ENCODE results near the gene EIF2D.

Gene EIF2D

DNA sequence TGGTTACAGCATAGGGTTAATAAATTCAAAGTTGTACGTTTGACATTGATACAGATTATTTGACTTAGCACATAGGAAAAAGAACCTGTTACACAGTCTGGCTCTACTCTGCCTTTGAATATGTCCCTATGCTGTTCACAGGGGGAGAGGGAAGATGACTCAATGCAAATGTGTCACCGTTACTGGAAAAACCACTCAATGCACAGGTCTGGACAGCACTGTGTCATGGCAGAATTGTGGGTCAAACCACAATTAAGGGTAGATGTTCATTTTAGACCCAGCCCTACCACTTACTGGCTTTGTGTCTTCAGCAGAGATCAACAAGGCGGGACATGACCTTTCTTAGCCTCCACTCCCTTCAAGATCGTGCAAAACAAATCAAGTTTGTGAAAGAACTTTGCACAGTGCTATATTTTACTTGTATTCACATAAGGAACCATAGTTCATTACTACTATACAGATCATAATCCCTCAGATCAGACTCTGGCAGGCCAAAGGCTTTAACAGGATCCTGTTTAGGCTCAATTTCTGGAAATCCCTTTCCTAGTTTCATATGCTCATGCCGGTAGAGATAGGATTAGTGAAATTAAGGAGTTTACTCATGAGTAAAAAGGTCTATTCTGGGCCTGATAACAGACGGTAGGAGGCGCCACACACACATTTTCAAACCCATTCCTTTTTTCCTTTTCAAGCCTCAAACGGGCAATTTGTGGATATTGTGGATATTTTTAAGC, 22.1 kb downstream of the EIF2D start:
- H3K27ac ChIP-seq, result no peak overlapping the region
- CTCF ChIA-PET, result interaction anchor here (0.6 kb wide), 1 partner anchor 100 kb away, joined by 3 read pairs; no protein-coding TSS in a partner anchor
- DNase-seq (ENCODE audit: low spot score), result peak; percentile 96
- POLR2A ChIA-PET (ENCODE audit: low non-redundant PET), result no interaction called here
- TF ChIP-seq, protein P1, sequence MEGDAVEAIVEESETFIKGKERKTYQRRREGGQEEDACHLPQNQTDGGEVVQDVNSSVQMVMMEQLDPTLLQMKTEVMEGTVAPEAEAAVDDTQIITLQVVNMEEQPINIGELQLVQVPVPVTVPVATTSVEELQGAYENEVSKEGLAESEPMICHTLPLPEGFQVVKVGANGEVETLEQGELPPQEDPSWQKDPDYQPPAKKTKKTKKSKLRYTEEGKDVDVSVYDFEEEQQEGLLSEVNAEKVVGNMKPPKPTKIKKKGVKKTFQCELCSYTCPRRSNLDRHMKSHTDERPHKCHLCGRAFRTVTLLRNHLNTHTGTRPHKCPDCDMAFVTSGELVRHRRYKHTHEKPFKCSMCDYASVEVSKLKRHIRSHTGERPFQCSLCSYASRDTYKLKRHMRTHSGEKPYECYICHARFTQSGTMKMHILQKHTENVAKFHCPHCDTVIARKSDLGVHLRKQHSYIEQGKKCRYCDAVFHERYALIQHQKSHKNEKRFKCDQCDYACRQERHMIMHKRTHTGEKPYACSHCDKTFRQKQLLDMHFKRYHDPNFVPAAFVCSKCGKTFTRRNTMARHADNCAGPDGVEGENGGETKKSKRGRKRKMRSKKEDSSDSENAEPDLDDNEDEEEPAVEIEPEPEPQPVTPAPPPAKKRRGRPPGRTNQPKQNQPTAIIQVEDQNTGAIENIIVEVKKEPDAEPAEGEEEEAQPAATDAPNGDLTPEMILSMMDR (conservative IDR thresholded peaks at IDR 0.05; ENCODE audit: low read depth), result no peak

DNA sequence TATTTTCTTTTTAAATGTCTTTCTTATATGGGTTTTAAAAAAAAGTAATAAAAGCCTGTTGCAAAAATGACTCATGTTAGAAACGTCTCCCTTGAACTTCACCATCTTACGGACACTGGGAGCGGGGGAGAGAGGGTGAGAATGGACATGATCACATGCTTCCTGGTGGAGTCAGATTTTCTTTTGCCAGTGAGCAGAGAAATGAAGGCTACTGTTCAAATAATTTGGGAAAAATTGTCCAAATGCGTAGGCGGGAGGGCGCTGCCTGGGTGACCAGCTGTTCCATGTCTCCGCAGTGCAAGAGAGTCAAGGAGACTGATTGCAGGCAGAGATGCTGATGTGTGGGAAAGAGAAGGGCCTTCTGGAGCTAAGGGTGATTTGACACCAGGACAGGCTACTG, 23.1 kb downstream of the EIF2D start:
- TF ChIP-seq, protein P1 (conservative IDR thresholded peaks at IDR 0.05; ENCODE audit: low read depth), result no peak
- peak overlapping the region; percentile 60 for H3K27ac ChIP-seq
- DNase-seq (ENCODE audit: low spot score), result peak; percentile 94
- ChIA-PET CTCF (interaction anchor here (0.6 to 2.9 kb wide), 8 partner anchors 12 to 110 kb away, joined by 3 to 19 read pairs (median 4); partner anchors contain the start of gene EIF2D), POLR2A (ENCODE audit: low non-redundant PET) (no interaction called here)

DNA sequence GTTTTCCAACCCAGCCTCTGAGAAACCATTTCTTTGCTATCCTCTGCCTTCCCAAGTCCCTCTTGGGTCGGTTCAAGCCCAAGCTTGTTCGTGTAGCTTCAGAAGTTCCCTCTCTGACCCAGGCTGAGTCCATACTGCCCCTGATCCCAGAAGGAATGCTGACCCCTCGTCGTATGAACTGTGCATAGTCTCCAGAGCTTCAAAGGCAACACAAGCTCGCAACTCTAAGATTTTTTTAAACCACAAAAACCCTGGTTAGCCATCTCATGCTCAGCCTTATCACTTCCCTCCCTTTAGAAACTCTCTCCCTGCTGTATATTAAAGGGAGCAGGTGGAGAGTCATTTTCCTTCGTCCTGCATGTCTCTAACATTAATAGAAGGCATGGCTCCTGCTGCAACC, 23.8 kb downstream of the EIF2D start:
- POLR2A ChIA-PET (ENCODE audit: low non-redundant PET), result no interaction called here
- TF ChIP-seq, protein P1 (conservative IDR thresholded peaks at IDR 0.05; ENCODE audit: low read depth), result no peak
- DNase-seq (ENCODE audit: low spot score), result no peak
- CTCF ChIA-PET, result interaction anchor here (0.8 to 2.9 kb wide), 5 partner anchors 43 to 161 kb away, joined by 3 to 19 read pairs (median 4); no protein-coding TSS in a partner anchor
- H3K27ac ChIP-seq, result peak overlapping the region; percentile 47

DNA sequence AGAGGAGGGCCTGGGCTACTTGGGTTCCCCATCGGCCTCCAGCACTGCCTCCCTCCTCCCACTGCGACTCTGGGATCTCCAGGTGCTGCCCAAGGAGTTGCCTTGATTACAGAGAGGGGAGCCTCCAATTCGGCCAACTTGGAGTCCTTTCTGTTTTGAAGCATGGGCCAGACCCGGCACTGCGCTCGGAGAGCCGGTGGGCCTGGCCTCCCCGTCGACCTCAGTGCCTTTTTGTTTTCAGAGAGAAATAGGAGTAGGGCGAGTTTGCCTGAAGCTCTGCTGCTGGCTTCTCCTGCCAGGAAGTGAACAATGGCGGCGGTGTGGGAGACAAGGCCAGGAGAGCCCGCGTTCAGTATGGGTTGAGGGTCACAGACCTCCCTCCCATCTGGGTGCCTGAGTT, 24.4 kb downstream of the EIF2D start:
- CTCF ChIA-PET, result interaction anchor here (0.8 to 2.9 kb wide), 5 partner anchors 43 to 161 kb away, joined by 3 to 19 read pairs (median 5); no protein-coding TSS in a partner anchor

DNA sequence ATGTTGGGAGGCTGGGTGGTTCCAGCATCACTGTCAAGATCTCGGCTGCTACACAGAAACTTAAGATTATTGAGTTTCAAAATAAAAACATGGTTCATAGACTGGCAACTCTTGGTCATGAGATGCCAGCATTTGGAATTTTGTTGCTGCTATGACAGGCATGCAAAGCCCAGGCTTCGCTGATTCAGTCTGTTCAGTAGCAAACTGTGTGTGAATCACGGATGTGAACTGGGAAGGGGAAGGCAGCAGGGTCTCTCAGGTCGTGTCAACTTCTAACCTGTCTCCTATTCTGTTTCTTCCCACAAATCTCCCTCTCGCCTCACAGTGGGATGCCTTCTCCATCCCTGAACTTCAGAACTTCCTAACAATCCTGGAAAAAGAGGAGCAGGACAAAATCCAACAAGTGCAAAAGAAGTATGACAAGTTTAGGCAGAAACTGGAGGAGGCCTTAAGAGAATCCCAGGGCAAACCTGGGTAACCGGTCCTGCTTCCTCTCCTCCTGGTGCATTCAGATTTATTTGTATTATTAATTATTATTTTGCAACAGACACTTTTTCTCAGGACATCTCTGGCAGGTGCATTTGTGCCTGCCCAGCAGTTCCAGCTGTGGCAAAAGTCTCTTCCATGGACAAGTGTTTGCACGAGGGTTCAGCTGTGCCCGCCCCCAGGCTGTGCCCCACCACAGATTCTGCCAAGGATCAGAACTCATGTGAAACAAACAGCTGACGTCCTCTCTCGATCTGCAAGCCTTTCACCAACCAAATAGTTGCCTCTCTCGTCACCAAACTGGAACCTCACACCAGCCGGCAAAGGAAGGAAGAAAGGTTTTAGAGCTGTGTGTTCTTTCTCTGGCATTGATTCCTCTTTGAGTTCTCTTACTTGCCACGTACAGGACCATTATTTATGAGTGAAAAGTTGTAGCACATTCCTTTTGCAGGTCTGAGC, 25.5 kb downstream of the EIF2D start:
- peak; percentile 78 for DNase-seq (ENCODE audit: low spot score)
- peak overlapping the region; percentile 36 for H3K27ac ChIP-seq
- TF ChIP-seq, protein P1 (conservative IDR thresholded peaks at IDR 0.05; ENCODE audit: low read depth), result no peak
- POLR2A ChIA-PET (ENCODE audit: low non-redundant PET), result no interaction called here
- CTCF ChIA-PET, result interaction anchor here (0.6 to 2.9 kb wide), 8 partner anchors 22 to 204 kb away, joined by 3 to 19 read pairs (median 4); partner anchors contain the start of gene RASSF5

More for the DNA sequence above, 24.4 kb downstream of the EIF2D start:
- peak overlapping the region; percentile 47 for H3K27ac ChIP-seq
- TF ChIP-seq, protein P1 (conservative IDR thresholded peaks at IDR 0.05; ENCODE audit: low read depth), result no peak
- POLR2A ChIA-PET (ENCODE audit: low non-redundant PET), result no interaction called here
- DNase-seq (ENCODE audit: low spot score), result no peak

DNA sequence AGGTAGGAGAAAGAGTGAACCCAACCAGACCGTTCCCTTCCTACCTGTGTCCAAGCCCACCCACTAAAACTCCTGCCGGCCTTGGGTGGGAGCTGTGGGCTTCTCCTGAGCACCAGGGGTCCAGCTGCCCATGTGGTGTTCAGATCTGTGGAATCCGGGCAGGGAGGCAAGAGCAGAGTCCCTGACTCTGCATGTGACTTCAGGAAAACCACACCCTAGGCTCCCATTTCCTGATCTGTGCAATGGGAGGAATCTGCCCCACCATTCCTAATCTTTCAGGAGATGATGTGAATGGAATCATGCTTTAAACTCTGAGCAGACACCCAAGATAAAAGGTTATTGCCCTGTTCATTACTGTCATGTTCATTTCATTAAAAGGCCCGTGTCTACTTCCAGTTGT, 27.6 kb downstream of the EIF2D start:
- ChIA-PET CTCF (interaction anchor here (0.5 to 3.1 kb wide), 11 partner anchors 8 to 168 kb away, joined by 3 to 29 read pairs (median 6); partner anchors contain the start of genes IKBKE and RASSF5), POLR2A (ENCODE audit: low non-redundant PET) (no interaction called here)
- H3K27ac ChIP-seq, result peak overlapping the region; percentile 36
- no peak for DNase-seq (ENCODE audit: low spot score)
- TF ChIP-seq, protein P1 (conservative IDR thresholded peaks at IDR 0.05; ENCODE audit: low read depth), result no peak
